GM12872 (cell line): ENCODE results near the gene HMGN4.

Experiments
- CTCF ChIP-seq: IDR thresholded peaks from 3 replicates; pipeline ENCODE4 v1.5.1; 2011; ENCODE audit warnings: low read depth, mild to moderate bottlenecking, low read length, moderate library complexity; ENCODE audit not compliant: insufficient read depth

Gene HMGN4

GRCh38 chr6:26537846-26538571 is at the start of gene HMGN4:
HMGN4 (plus strand) TSS chr6:26538366; CDS start chr6:26545207, 6,841 bp downstream.
- no peak for TF ChIP-seq CTCF

GRCh38 chr6:26489996-26490964 is 47.9 kb upstream of the HMGN4 start:
- TF ChIP-seq CTCF, result no peak

- TF ChIP-seq CTCF, result no peak
These were observed 46.6 kb upstream of the HMGN4 start for GRCh38 chr6:26491604-26492003.

GRCh38 chr6:26493258-26493657 is 44.9 kb upstream of the HMGN4 start:
- peak; percentile 39; the same call in 1 of the 3 replicates for TF ChIP-seq CTCF

- TF ChIP-seq CTCF, result no peak
These were observed 44.0 kb upstream of the HMGN4 start for GRCh38 chr6:26494117-26494516.

- no peak for TF ChIP-seq CTCF
These were observed 42.9 kb upstream of the HMGN4 start for GRCh38 chr6:26495281-26495680.

- TF ChIP-seq CTCF, result no peak
These were observed 40.6 kb upstream of the HMGN4 start for GRCh38 chr6:26497610-26498009.
